SKM-1 (cell line): Measurements from ENCODE around the gene MRTFA.

Experiments used
- DNase-seq: peaks from one replicate; lab custom pipeline; 2025; ENCODE audit not compliant: unreplicated experiment; lab: John Stamatoyannopoulos, UW

MRTFA gene

DNA sequence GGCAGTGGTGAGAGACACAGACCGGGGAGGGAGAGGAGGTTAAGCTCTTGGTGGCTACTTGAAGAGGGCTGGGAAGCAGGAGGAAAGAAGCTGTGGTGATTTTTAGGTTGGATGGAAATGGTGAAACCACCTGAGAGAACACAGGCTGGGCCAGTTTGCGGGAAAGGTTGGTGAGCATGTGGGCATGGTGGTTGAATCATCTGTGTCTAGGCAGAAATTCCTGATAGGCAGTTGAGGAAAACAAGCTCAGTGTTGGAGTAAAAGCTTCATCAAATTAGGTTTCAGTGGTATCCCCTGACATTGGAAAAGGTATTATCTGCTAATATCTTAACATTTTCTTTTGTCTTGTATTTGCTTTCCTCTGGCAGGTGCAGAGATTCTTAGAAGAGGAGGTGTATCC, 270.5 kb downstream of the MRTFA start:
- DNase-seq, result no peak

DNA sequence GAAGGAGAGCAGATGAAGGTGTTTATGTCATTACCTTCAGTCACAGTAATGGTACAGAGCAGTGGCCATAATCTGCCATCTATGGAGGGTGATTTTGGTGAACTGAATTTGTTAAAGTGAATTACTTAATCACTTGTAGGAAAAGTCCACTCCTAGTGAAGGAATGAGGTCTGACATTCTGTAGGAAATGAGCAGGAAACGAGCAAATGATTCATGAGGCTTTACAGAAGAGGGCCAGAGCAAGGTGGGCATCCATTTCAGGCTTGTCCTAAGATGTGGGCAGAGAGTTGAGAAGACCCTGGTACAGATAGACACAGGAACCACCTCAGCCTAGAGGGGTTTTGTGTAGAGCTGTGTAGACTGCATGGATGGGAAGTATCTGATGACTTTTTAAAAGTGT, 272.1 kb downstream of the MRTFA start:
- DNase-seq, result no peak

DNA sequence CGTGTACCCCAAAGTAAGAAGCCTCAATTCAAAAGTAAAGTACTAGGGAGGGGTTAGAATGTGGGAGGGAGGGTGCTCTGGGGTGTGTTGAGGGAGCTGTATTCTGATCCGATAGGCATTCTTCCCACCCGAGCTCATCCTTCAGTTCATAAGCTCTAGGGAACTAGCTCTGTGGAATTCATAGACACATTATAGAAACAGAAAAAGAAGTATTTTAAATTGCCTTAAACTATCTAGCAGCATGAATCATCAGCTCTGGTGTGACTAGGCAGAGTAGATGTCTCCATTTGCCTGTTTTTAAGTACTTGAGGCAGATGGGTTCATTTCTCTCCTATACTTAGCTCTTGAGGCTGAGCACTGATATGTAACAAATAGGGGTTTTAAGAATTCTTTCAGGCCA, 273.5 kb downstream of the MRTFA start:
- DNase-seq, result no peak

DNA sequence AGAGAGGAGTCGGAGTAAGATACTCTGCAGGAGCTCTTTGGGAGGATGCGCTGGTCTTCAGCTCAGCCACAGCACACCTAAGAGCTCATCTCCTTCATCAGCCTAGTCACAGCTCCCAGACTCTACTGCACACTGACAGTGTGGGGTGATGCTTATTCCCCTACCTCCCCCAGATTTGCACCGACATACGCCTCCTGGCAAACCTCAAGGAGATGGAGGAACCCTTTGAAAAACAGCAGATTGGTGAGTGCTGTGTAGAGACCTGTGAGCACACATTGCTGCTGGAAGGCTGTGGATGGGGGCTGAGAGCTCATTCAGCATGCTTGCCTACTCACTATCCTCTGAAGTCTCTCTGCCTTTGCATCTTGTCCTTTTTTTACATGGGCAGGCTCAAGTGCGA, 275.4 kb downstream of the MRTFA start:
- DNase-seq, result no peak
